ENCODE results near the gene CDH3. TPM values are rescaled to one million over a fixed set of nuclear protein-coding genes. Genes with fewer than 3 reads are reported as not detected.

Gene CDH3
- total and polyA plus RNA-seq, 10 of the 15 experiments (the other 5 are each of a cell fraction or from before 2014, with no cell fraction given), result 0.05 to 0.44 (median 0.12) TPM; not detected in 5

GRCh38 chr16:68724797-68725196 lies 79.7 kb downstream of the CDH3 start (continued):
- TF ChIP-seq HDAC2 (IDR thresholded peaks at IDR 0.05) (no peak), CHD1 (IDR thresholded peaks at IDR 0.05; ENCODE audit: low read depth, low read length) (no peak), ESRRA (IDR thresholded peaks at IDR 0.05; ENCODE audit: low read length) (no peak), TARDBP (IDR thresholded peaks at IDR 0.05; ENCODE audit: borderline replicate concordance) (no peak), NFYB (IDR thresholded peaks at IDR 0.05; ENCODE audit: insufficient read depth, low read depth, low read length) (no peak), SIN3A (IDR thresholded peaks at IDR 0.05; ENCODE audit: low read depth, low read length) (no peak)

- CTCF ChIA-PET, result interaction anchor here (0.6 to 1.3 kb wide), 2 partner anchors 72 to 569 kb away, joined by 3 to 5 read pairs; no protein-coding TSS in a partner anchor
- no peak for TF ChIP-seq LARP7 (IDR thresholded peaks at IDR 0.05)
- ATAC-seq (no peak), DNase-seq (ENCODE audit: low read depth, low spot score) (no peak), FAIRE-seq (no peak)
- Histone ChIP-seq H3K4me2 (ENCODE audit: control insufficient read depth, insufficient read depth) (no peak overlapping the region), H3K27ac (ENCODE audit: control insufficient read depth, insufficient read depth) (no peak overlapping the region), H3K36me3 (ENCODE audit: control insufficient read depth in 2 of 2, insufficient read depth in 2 of 2, low read length in 1 of 2) (no peaks in the 10 kb centered on the region), H4K20me1 (ENCODE audit: control insufficient read depth, insufficient read depth) (no peaks in the 10 kb centered on the region), H3K4me3 (no peak overlapping the region), H3K9me3 (replicated peaks; ENCODE audit: control insufficient read depth, insufficient read depth, low read length) (no peaks in the 10 kb centered on the region), H3K9ac (ENCODE audit: control insufficient read depth, insufficient read depth, low read length) (no peak overlapping the region), H3K4me1 (ENCODE audit: control insufficient read depth, insufficient read depth, low read length) (no peaks in the 10 kb centered on the region), H3K27me3 (replicated peaks in 1 of 2; ENCODE audit: control insufficient read depth in 2 of 2, insufficient read depth in 2 of 2, low read length in 1 of 2) (no peaks in the 10 kb centered on the region), H3K79me2 (ENCODE audit: control insufficient read depth, insufficient read depth, low read length) (no peaks in the 10 kb centered on the region), H2AFZ (ENCODE audit: control insufficient read depth, low read depth, low read length) (no peak overlapping the region)
- WGBS (ENCODE audit: insufficient coverage, insufficient replicate concordance, low lambda C conversion rate, missing lambda C conversion rate), result 82% methylated on average over 4 of the region's 4 CpGs
- POLR2A ChIA-PET, result interaction anchor here (0.9 kb wide), 2 partner anchors 11 to 12 kb away, joined by 3 read pairs; no protein-coding TSS in a partner anchor
- intact Hi-C loops (cut with micrococcal nuclease; ENCODE audit: unreplicated experiment), result no loop called here
- RAD21 ChIA-PET (ENCODE audit: unreplicated experiment), result no interaction called here
- in situ Hi-C loops (cut with MboI), result no loop called here
- no TSS peak for BruUV-seq (replicated peaks)
- SMC1A ChIA-PET (ENCODE audit: uncharacterized antibody, unreplicated experiment), result interaction anchor here (1.1 kb wide), 1 partner anchor 12 kb away, joined by 3 read pairs; no protein-coding TSS in a partner anchor
Measured at GRCh38 chr16:68728523-68728922, 83.4 kb downstream of the CDH3 start.

- in situ Hi-C loops (cut with MboI) (no loop called here), intact Hi-C loops (cut with micrococcal nuclease; ENCODE audit: unreplicated experiment) (no loop called here)
- no peaks in the 10 kb centered on the region for H4K20me1 ChIP-seq (ENCODE audit: control insufficient read depth, insufficient read depth)
- ChIA-PET RAD21 (ENCODE audit: unreplicated experiment) (no interaction called here), POLR2A (no interaction called here), SMC1A (ENCODE audit: uncharacterized antibody, unreplicated experiment) (interaction anchor here (0.9 kb wide), 1 partner anchor 20 kb away, joined by 3 read pairs; no protein-coding TSS in a partner anchor), CTCF (no interaction called here)
- no peaks in the 10 kb centered on the region for H3K79me2 ChIP-seq (ENCODE audit: control insufficient read depth, insufficient read depth, low read length)
- no peak for FAIRE-seq
- no peaks in the 10 kb centered on the region for H3K27me3 ChIP-seq (replicated peaks in 1 of 2; ENCODE audit: control insufficient read depth in 2 of 2, insufficient read depth in 2 of 2, low read length in 1 of 2)
- no peak overlapping the region for H3K9ac ChIP-seq (ENCODE audit: control insufficient read depth, insufficient read depth, low read length)
- H3K27ac ChIP-seq (ENCODE audit: control insufficient read depth, insufficient read depth), result no peak overlapping the region
- H3K4me3 ChIP-seq, result no peak overlapping the region
- H3K4me2 ChIP-seq (ENCODE audit: control insufficient read depth, insufficient read depth), result no peak overlapping the region
- no TSS peak for BruUV-seq (replicated peaks)
- 56% methylated on average over 3 of the region's 3 CpGs for WGBS (ENCODE audit: insufficient coverage, insufficient replicate concordance, low lambda C conversion rate, missing lambda C conversion rate)
- H3K9me3 ChIP-seq (replicated peaks; ENCODE audit: control insufficient read depth, insufficient read depth, low read length), result no peaks in the 10 kb centered on the region
- H3K4me1 ChIP-seq (ENCODE audit: control insufficient read depth, insufficient read depth, low read length), result no peaks in the 10 kb centered on the region
- no peak for DNase-seq (ENCODE audit: low read depth, low spot score)
- no peak for ATAC-seq
- TF ChIP-seq KDM1A (IDR thresholded peaks at IDR 0.05; ENCODE audit: borderline replicate concordance), result no peak
- TF ChIP-seq SMAD5 (IDR thresholded peaks at IDR 0.05; ENCODE audit: low read depth), result no peak
- TF ChIP-seq CBFB (IDR thresholded peaks at IDR 0.05; ENCODE audit: low read depth), result no peak
- no peak for TF ChIP-seq EZH2 (IDR thresholded peaks at IDR 0.05; ENCODE audit: borderline replicate concordance, control insufficient read depth, low read depth, low read length)
- no peak for TF ChIP-seq MTA2 (IDR thresholded peaks at IDR 0.05; ENCODE audit: low read depth)
- TF ChIP-seq NFXL1 (IDR thresholded peaks at IDR 0.05; ENCODE audit: borderline replicate concordance), result no peak
- TF ChIP-seq SMAD1 (IDR thresholded peaks at IDR 0.05; ENCODE audit: low read depth, partially characterized antibody), result no peak
- TF ChIP-seq NFYA (IDR thresholded peaks at IDR 0.05; ENCODE audit: borderline replicate concordance, low read depth, low read length), result no peak
- TF ChIP-seq TBL1XR1 (IDR thresholded peaks at IDR 0.05; ENCODE audit: low read depth, low read length), result no peak
- H3K36me3 ChIP-seq (ENCODE audit: control insufficient read depth in 2 of 2, insufficient read depth in 2 of 2, low read length in 1 of 2), result no peaks in the 10 kb centered on the region
- no peak overlapping the region for H2AFZ ChIP-seq (ENCODE audit: control insufficient read depth, low read depth, low read length)
Measured at GRCh38 chr16:68731637-68732036, 86.5 kb downstream of the CDH3 start.
